ENCODE measurements around the gene ZNF621. TPM values are rescaled to one million over a fixed set of nuclear protein-coding genes. Genes with fewer than 3 reads are reported as not detected.

Gene ZNF621
- polyA plus RNA-seq, 1 donor (not counting 4 experiments of a cell fraction or from before 2014, with no cell fraction given), result 14.3 TPM

GRCh38 chr3:40566694-40567093, 41.9 kb downstream of the ZNF621 start:
- DNase-seq (ENCODE audit: low read depth, low spot score) (no peak), FAIRE-seq (no peak)
- dilution Hi-C loops (cut with MboI; ENCODE audit: extremely low pct_ligation_motif_present, low sequenced_read_pairs), result no loop called here
- no peaks in the 10 kb centered on the region for H3K79me2 ChIP-seq (ENCODE audit: control insufficient read depth, insufficient read depth, low read length)
- TF ChIP-seq EZH2 (IDR thresholded peaks at IDR 0.05; ENCODE audit: low read length), result no peak
- TF ChIP-seq, protein P1, sequence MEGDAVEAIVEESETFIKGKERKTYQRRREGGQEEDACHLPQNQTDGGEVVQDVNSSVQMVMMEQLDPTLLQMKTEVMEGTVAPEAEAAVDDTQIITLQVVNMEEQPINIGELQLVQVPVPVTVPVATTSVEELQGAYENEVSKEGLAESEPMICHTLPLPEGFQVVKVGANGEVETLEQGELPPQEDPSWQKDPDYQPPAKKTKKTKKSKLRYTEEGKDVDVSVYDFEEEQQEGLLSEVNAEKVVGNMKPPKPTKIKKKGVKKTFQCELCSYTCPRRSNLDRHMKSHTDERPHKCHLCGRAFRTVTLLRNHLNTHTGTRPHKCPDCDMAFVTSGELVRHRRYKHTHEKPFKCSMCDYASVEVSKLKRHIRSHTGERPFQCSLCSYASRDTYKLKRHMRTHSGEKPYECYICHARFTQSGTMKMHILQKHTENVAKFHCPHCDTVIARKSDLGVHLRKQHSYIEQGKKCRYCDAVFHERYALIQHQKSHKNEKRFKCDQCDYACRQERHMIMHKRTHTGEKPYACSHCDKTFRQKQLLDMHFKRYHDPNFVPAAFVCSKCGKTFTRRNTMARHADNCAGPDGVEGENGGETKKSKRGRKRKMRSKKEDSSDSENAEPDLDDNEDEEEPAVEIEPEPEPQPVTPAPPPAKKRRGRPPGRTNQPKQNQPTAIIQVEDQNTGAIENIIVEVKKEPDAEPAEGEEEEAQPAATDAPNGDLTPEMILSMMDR (optimal IDR thresholded peaks at IDR 0.05 in 1 of 3, IDR thresholded peaks at IDR 0.05 in 1 of 3, conservative IDR thresholded peaks at IDR 0.05 in 1 of 3; ENCODE audit: extremely low read depth in 1 of 3, insufficient read depth in 2 of 3, low read length in 3 of 3), result no peak
- no peak overlapping the region for H3K9ac ChIP-seq (ENCODE audit: control insufficient read depth, extremely low read depth, insufficient read depth, low read length)
- no peaks in the 10 kb centered on the region for H4K20me1 ChIP-seq (ENCODE audit: control insufficient read depth, extremely low read depth, insufficient read depth, low read length)
- H3K9me1 ChIP-seq (ENCODE audit: control insufficient read depth, extremely low read depth, insufficient read depth, low read length), result no peaks in the 10 kb centered on the region
- H3K4me3 ChIP-seq (ENCODE audit: control insufficient read depth in 2 of 3, extremely low read depth in 1 of 3, insufficient read depth in 2 of 3, low read depth in 1 of 3, low read length in 3 of 3), result no peak overlapping the region
- no peaks in the 10 kb centered on the region for H3K27me3 ChIP-seq (ENCODE audit: control insufficient read depth, extremely low read depth, insufficient read depth, low read length)
- no peaks in the 10 kb centered on the region for H3K4me1 ChIP-seq (ENCODE audit: control insufficient read depth, extremely low read depth, insufficient read depth, low read length)
- no peak overlapping the region for H3K27ac ChIP-seq (ENCODE audit: control insufficient read depth, insufficient read depth, low read length)
- no peak overlapping the region for H3K4me2 ChIP-seq (ENCODE audit: control insufficient read depth, extremely low read depth, insufficient read depth, low read depth, low read length)
- peaks cover 4% of the 10 kb centered on the region for H3K9me3 ChIP-seq (ENCODE audit: control insufficient read depth, low read depth, low read length)
- no peaks in the 10 kb centered on the region for H3K36me3 ChIP-seq (ENCODE audit: control insufficient read depth in 2 of 2, extremely low read depth in 1 of 2, insufficient read depth in 2 of 2, low read length in 2 of 2)
- no peak overlapping the region for H2AFZ ChIP-seq (ENCODE audit: control insufficient read depth, low read length)

DNA sequence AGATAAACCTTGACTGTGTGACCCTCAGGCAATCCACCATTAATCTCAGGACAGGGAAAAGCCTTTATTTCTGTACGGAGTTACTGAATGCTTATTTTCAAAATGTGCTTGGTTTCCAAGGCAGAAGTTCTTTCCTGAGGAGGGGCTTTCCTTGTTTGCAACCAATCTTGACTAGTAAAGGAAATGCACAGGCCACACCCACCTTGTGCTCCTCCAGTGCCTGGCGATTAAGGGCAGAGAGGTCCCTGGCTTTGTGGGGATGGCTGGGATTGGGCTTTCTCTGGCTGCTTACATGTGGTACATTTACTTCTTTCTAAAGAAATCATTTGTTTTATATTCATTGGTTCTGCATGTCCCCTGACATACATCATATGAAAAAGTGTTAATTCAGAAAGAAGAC, 47.8 kb downstream of the ZNF621 start:
- no peaks in the 10 kb centered on the region for H3K27me3 ChIP-seq (ENCODE audit: control insufficient read depth, extremely low read depth, insufficient read depth, low read length)
- H3K79me2 ChIP-seq (ENCODE audit: control insufficient read depth, insufficient read depth, low read length), result no peaks in the 10 kb centered on the region
- H3K27ac ChIP-seq (ENCODE audit: control insufficient read depth, insufficient read depth, low read length), result no peak overlapping the region
- dilution Hi-C loops (cut with MboI; ENCODE audit: extremely low pct_ligation_motif_present, low sequenced_read_pairs), result no loop called here
- FAIRE-seq (no peak), DNase-seq (ENCODE audit: low read depth, low spot score) (no peak)
- no peaks in the 10 kb centered on the region for H3K9me1 ChIP-seq (ENCODE audit: control insufficient read depth, extremely low read depth, insufficient read depth, low read length)
- no peak overlapping the region for H3K4me3 ChIP-seq (ENCODE audit: control insufficient read depth in 2 of 3, extremely low read depth in 1 of 3, insufficient read depth in 2 of 3, low read depth in 1 of 3, low read length in 3 of 3)
- no peaks in the 10 kb centered on the region for H3K4me1 ChIP-seq (ENCODE audit: control insufficient read depth, extremely low read depth, insufficient read depth, low read length)
- H3K4me2 ChIP-seq (ENCODE audit: control insufficient read depth, extremely low read depth, insufficient read depth, low read depth, low read length), result no peak overlapping the region
- no peak overlapping the region for H2AFZ ChIP-seq (ENCODE audit: control insufficient read depth, low read length)
- no peaks in the 10 kb centered on the region for H3K36me3 ChIP-seq (ENCODE audit: control insufficient read depth in 2 of 2, extremely low read depth in 1 of 2, insufficient read depth in 2 of 2, low read length in 2 of 2)
- no peak overlapping the region for H3K9ac ChIP-seq (ENCODE audit: control insufficient read depth, extremely low read depth, insufficient read depth, low read length)
- peaks cover 4% of the 10 kb centered on the region for H3K9me3 ChIP-seq (ENCODE audit: control insufficient read depth, low read depth, low read length)
- TF ChIP-seq, protein P1 (optimal IDR thresholded peaks at IDR 0.05 in 1 of 3, IDR thresholded peaks at IDR 0.05 in 1 of 3, conservative IDR thresholded peaks at IDR 0.05 in 1 of 3; ENCODE audit: extremely low read depth in 1 of 3, insufficient read depth in 2 of 3, low read length in 3 of 3), result no peak
- no peak for TF ChIP-seq EZH2 (IDR thresholded peaks at IDR 0.05; ENCODE audit: low read length)
- no peaks in the 10 kb centered on the region for H4K20me1 ChIP-seq (ENCODE audit: control insufficient read depth, extremely low read depth, insufficient read depth, low read length)
